GM19463 (cell line): ENCODE data around the gene NDRG2.
"Not testable (repeated sequence)": the region's sequence is repeated elsewhere in the genome, so short reads cannot be mapped to it uniquely, and the experiment has no call there.

Experiments used
- ATAC-seq: cut with Tn5 transposase; IDR thresholded peaks from one replicate; pipeline ENCODE4 v1.9.1; 2021; ENCODE audit warnings: mild to moderate bottlenecking, moderate library complexity; ENCODE audit not compliant: unreplicated experiment

NDRG2 gene

DNA sequence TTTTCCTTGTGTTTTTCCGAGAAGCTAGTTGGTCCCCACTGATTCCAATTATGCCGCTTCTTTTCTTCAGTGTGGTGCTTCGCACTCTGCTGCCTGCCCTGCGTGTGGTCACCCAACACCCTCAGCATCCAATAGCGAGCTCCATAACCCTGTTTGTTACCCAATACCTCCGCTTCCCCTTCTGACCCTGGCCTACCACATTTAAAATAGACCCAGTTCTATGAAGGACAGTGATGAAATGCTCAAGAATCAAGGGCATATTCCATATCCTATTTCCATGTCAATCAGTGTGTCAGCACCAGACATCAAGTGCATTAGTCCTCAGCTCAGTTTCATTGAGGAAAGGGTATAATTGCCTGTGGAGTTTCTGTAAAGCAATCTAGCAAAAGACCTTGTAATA, 9.5 kb downstream of the NDRG2 start:
- ATAC-seq, result no peak

- ATAC-seq, result peak; percentile 45
Measured at GRCh38 chr14:21014761-21015190, 10.1 kb downstream of the NDRG2 start.

DNA sequence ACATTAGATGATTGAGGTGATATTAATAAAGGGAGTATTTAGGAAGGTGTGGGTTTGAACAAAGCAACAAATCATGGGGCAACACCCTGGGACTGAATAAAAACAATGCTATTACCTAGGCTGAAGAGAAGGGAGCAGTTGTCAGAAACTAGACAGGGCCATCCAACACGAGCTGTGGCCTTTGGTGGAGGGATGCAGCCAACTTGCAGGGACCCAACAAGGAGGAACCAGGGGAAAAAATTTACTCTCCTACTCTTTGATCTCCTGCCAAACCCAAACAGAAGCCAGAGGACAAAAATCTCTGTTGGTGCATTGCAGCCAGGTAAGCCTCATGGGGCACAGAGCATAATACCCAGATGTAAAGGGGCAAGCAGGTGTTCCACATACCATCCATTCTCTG, 13.7 kb downstream of the NDRG2 start:
- ATAC-seq, result no peak

GRCh38 chr14:21009721-21010120, 15.1 kb downstream of the NDRG2 start:
- not testable (repeated sequence) for ATAC-seq

GRCh38 chr14:21003788-21004346, 21.0 kb downstream of the NDRG2 start:
- ATAC-seq, result no peak

DNA sequence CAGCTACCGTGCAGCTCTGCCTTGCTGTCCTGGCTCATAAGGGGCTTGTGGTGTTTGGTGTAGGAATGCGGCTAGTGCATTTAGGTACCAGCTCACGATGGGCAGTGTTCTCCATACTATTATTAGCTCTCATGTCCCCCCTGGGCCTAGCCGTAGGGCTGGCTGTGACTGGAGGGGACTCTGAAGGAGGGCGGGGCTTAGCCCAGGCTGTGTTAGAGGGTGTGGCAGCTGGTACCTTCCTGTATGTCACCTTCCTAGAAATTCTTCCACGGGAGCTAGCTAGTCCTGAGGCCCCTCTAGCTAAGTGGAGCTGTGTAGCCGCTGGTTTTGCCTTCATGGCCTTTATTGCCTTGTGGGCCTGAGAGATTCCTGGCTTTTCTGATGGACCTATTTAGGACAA, 23.6 kb downstream of the NDRG2 start:
- ATAC-seq, result no peak

DNA sequence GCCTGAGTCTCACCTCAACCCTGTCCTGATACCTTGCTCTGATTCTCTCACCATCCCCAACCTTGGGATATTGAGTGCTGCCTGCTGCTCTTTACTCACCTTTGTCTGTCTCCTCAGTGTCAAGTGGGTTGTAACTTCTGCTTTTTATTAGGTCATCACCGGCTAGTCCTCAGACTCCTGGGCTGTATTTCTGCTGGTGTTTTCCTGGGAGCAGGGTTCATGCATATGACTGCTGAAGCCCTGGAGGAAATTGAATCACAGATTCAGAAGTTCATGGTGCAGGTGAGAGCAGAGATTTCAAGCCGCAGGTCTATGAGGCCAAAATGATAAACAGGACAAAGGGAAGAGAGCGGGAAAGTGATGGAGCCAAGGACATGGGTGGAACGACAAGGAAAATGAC, 25.3 kb downstream of the NDRG2 start:
- ATAC-seq, result no peak

- ATAC-seq, result no peak
Measured at GRCh38 chr14:20998674-20999366, 26.0 kb downstream of the NDRG2 start, which contains the start of gene SLC39A2. SLC39A2 (plus strand) TSS chr14:20999293; CDS start chr14:20999447, 154 bp downstream.

DNA sequence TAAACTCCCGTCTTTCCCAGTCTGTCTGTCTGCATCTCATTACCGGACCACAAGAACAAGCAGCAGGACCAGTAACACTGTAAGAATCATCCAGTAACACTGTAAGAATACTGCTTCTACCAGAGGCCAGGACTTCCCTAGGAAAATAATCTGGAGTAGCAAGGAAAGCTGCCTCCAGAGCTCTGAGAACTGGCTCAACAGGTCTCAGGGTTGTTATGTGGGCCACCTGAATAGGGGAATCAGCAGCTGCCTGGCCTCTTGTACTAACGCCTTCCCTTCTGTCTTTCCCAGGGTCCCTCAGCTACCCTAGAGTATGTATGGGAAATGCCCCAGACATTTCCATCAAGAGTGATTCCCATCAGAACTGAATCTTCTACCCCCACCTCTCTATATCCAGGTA, 26.7 kb downstream of the NDRG2 start:
- no peak for ATAC-seq

DNA sequence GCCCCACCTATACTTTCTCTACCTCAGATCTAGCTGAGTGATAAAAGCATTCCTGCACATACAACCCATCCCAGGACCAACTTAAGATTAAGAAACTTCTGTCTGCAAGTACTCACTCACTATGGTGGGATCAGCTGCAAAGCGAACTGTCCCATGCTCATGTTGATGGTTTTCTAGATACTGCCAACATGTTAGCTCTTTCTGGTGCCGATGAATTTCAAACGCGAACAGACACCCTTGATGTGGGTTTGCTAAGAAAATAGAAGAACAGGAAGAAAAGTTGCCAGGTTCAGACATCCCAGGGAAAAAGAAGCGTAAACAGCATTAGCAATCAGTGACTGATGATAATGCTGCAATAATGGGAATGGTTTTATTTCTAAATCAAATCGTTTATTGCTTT, 27.3 kb downstream of the NDRG2 start:
- ATAC-seq, result no peak

GRCh38 chr14:20997115-20997514, 27.7 kb downstream of the NDRG2 start:
- ATAC-seq, result no peak

DNA sequence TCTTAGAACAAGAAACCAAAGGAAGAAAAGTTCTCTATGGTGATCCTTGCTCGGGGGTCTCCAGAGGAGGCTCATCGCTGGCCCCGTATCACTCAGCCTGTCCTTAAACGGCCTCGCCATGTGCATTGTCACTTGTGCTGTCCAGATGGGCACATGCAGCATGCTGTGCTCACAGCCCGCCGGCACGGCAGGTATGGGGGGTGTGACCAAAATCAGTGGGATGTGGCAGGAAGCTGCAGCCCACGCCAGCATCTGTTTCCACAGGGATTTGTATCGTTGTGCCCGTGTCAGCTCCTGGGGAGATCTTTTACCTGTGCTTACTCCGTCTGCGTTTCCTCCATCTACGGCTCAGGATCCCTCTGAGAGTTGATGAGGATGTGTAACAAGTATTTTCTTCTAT, 28.3 kb downstream of the NDRG2 start:
- no peak for ATAC-seq

- ATAC-seq, result peak; percentile 96
Measured at GRCh38 chr14:20989787-20990600, 34.9 kb downstream of the NDRG2 start, which contains the start of gene METTL17. METTL17 (plus strand) TSS chr14:20989980; CDS start chr14:20990003, 23 bp downstream.

- ATAC-seq, result no peak
Measured at GRCh38 chr14:20989471-20989786, 35.4 kb downstream of the NDRG2 start.

GRCh38 chr14:20988717-20989470, 36.0 kb downstream of the NDRG2 start:
- ATAC-seq, result no peak

DNA sequence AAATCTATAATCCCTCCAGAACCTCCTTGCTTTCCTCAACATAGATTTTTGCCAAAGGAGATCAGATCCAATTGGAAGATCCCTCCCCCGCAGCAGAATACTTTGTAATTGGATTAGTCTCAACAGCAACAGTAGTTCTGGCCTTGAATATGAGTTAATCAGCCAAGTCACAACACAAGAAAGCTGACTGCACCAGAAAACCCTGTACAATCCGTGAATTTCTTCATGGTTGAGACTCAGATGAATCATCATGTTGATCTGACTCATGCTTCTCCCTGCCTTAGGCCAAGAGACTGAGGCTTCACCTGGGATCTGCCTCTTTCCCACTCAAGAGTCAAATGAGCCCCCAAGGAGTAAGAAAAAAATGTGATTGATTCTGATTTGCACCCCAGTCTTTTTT, 38.0 kb downstream of the NDRG2 start:
- no peak for ATAC-seq

DNA sequence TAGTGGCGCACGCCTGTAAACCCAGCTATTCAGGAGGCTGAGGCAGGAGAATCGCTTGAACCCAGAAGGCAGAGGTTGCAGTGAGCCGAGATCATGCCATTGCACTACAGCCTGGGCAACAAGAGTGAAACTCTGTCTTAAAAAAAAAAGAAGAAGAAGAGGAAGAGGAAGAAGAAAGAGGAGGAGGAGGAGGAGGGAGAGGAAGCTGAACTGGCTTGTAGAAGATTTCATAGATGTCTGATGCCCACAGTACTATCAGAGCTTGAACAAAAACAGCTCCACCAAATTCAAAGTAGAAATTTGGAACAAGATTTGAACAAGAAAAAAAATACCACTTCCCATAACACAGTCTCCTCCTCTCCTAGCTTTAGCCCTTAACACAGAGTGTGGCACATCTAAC, 39.2 kb downstream of the NDRG2 start:
- not testable (repeated sequence) for ATAC-seq

- no peak for ATAC-seq
Measured at GRCh38 chr14:20982646-20983369, 42.1 kb downstream of the NDRG2 start.

DNA sequence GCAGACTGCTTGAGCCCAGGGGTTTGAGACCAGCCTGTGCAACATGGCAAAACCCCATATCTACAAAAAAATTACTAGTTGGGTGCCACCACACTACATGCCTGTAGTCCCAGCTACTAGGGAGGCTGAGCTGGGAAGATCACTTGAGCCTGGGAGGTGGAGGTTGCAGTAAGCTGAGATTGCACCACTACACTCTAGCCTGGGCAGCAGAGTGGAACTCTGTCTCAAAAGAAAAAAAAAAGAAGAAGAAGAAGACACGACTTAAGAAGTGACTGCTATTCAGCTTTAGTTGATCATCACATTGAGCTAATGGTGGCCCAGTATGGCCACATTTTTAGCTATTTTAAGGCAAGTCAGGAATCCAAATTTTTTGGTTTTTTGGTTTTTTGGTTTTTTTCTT, 44.0 kb downstream of the NDRG2 start:
- no peak for ATAC-seq

- ATAC-seq, result no peak
Measured at GRCh38 chr14:20978687-20979086, 46.2 kb downstream of the NDRG2 start.

GRCh38 chr14:20976291-20976690, 48.6 kb downstream of the NDRG2 start:
- ATAC-seq, result no peak
